HG03432 (cell line): ENCODE results near the gene ANTXR2.

ENCODE experiments used
- ATAC-seq: cut with Tn5 transposase; IDR thresholded peaks from one replicate; pipeline ENCODE4 v1.9.1; 2021; ENCODE audit warnings: mild to moderate bottlenecking, moderate library complexity; ENCODE audit not compliant: unreplicated experiment

Gene ANTXR2

DNA sequence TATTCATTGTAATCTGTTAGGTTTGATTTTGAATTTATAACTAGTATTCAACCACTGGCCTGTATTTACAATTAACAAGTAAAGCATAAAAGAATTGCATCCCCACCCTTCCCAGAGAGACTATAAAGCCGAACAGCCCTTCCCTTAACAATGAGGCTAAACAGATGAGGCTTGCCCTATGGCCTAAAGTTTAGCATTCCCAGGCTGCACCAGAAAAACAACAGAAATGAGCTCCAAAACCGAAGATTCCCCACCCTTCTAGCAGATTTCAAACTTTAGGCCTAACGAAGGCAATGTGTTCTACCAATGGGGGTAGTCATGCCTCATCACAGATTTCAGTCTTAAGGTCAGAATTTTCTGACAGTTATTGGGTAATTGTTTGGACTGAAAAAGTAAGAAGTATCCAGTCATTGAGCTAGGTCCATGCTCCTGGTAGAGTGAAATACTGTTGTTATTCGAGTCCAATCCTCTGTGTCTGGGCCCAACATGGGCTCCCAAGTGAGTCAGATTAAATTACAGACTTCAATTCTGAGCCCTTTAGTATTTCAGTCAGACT is 197.6 kb downstream of the ANTXR2 start:
- ATAC-seq = no peak

DNA sequence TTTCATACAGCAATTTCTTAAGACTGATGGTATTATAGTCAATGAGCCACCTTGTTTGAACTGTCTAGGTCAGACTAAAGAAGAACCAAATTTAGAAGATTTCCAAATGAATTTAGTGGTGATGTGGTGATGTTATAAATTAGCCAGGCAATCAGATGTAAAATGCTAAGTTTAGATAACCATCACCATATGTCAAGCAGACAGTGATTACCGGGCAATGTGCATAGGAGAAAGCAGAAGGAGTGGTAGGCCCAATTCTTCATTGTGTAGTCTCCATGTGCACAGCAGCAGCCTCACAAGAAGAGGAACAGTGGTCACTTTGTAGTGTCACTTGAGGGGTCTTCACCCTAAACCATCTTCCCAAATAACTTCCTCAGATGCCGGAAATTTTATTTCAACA is 198.8 kb downstream of the ANTXR2 start:
- no peak for ATAC-seq

DNA sequence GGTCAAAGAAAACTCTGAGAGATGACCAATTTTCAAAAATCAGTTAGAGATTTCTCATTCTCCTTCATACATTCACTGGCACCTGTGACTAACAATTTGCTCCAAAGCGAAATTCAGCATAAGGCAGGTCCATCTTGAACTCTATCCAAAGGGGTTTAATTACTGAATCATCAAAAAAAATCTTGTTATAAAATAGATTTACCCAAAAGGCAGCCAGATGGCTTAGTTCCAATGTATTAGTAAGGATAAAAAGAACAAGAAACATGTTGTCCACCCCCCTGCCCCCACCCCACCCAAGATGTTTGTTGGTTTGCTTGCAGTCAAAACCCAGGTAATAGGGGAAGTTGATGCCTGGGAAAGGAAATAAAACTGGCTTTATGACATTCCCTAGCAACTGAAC is 200.3 kb downstream of the ANTXR2 start:
- no peak for ATAC-seq

- no peak for ATAC-seq
These were observed 201.1 kb downstream of the ANTXR2 start for GRCh38 chr4:79871961-79872360.

DNA sequence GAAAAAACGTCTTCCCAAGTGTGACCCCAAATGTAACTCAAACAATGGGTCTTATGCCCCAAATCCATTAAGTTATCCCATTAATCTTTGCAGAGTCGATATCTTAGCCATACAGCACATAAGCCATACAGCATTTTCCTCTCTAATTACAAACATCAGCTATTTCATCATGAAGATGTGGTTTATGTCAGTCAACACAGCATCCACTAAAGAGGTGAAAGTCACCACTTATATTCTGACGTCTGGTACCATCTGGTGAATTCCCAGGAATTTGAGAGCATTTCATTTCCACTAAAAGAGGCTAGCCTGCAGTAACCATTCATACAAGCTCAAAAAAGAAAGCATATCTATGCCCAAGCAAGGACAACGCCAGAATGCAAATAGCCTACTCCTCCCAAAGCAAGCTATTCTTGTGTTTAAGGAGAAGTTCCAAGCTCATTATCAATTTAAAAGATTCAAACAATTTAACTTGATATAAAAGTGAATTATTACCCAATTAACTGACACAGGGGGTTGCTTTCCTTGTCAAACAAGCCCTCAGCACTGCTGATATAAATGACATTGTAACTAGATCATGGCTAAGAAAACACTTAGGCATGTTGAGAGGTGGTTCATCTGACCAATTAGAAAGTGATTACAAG is 203.3 kb downstream of the ANTXR2 start:
- ATAC-seq = no peak

DNA sequence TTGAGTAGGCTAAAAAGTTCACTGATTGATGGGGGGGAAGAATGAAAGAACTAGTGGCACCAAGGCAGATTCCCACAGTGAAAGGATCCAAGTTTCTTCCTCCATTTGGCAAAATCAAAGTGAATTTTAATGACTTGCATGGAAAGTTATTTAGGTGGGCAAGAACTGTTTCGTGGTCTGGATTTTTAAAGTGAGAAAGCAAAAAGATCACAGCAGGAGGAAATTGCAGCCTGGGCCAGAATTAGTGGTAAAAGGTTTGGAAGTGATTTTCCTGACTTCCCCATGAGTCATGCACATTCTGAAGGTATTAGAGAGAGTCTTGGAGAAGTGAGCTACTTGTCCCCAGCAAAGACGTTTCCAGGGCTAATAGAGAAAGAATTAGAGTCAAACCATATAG is 207.8 kb downstream of the ANTXR2 start:
- ATAC-seq = no peak

- ATAC-seq = no peak
These were observed 208.4 kb downstream of the ANTXR2 start for GRCh38 chr4:79864500-79865200.

DNA sequence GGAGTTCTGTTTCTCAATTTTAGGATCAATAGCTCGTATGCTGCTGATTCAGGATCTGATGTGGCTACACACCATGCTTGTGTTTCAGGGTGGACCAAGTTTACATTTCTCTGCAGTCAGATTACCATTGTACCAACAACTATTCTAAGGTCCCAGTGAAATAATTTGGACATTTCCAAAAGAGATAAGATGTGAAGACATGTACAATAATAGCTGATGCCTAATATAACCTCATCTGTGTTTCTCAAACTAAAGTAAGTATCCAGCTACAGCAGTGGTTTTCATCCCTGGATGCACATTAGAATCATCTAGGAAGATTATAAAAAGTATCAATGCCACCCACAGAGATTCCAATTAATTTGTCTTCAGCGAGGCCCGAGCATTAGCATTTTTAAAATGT is 209.7 kb downstream of the ANTXR2 start:
- ATAC-seq = no peak

- ATAC-seq = no peak
These were observed 210.2 kb downstream of the ANTXR2 start for GRCh38 chr4:79862821-79863220.

- no peak for ATAC-seq
These were observed 215.2 kb downstream of the ANTXR2 start for GRCh38 chr4:79857811-79858210.

GRCh38 chr4:79856196-79856595 is 216.8 kb downstream of the ANTXR2 start:
- no peak for ATAC-seq

- no peak for ATAC-seq
These were observed 218.1 kb downstream of the ANTXR2 start for GRCh38 chr4:79854856-79855502.

DNA sequence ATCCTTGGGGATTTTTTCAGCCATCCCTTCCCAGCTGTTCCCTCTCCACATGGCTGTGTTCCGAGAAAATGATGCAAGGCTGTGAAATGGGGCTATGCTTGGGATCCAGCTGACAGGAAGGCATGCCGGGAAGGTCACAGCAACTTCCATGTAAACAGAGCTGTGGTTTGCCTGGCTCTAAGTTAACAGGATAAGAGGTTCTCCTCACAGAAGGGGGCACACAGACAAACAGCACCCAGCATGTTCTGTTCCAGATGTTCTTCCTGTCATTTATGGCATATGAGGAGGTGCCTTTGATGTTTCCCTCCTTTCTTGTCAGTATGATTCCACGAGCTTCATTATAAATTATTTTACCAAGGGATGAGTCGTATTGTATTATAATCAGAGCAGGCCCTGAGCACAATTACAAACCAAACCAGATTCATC is 220.7 kb downstream of the ANTXR2 start:
- no peak for ATAC-seq

DNA sequence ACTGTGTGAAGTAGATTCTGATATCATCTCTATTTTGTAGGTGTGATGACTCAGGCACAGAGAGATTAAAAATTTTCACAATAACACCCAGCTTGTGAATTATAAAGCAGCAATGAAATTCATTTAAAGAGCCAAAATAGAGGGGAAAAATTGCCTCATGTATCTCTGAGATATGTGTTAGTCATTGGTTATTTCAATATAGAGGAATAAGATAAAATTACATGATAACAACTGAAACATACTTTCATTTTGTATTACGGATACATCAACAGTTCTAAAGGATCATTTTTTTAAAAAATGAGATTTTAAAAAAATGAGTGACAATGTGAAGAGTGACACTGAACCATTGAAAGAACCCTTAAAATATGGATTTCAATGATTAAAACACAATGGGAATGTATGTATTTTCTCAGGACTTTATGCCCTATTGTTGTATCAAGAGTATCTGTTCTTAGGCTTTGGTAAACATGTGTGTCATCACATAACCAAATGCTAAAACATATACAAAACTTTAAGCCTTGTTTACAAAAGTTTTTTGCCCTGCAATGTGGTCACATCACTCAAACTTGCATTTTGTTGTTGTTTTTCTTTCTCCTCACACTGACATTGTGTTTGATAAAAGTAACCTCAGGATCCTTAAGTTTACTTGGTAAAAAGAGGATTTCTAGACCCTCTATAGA is 221.3 kb downstream of the ANTXR2 start:
- ATAC-seq = no peak
